Fibroblast of pulmonary artery (primary cell): ENCODE data around the gene ZNF814.
"Not testable (repeated sequence)": the region's sequence is repeated elsewhere in the genome, so short reads cannot be mapped to it uniquely, and the experiment has no call there.

ENCODE experiments used
- DNase-seq: peaks from one replicate; pipeline ENCODE4 v3.0.0-alpha.2; 2010; ENCODE audit warnings: low read depth
- H3K4me3 ChIP-seq: replicated peaks from 2 replicates; pipeline ENCODE4 v1.5.1; 2011; ENCODE audit warnings: low read depth, mild to moderate bottlenecking, control low read depth, low read length, moderate library complexity
- TF ChIP-seq, protein P1 (sequence below): IDR thresholded peaks from 2 replicates; pipeline ENCODE4 v1.5.1; 2011; ENCODE audit warnings: mild to moderate bottlenecking, control low read depth, low read length, inconsistent platforms; ENCODE audit errors: missing control alignments

The ZNF814 gene

DNA sequence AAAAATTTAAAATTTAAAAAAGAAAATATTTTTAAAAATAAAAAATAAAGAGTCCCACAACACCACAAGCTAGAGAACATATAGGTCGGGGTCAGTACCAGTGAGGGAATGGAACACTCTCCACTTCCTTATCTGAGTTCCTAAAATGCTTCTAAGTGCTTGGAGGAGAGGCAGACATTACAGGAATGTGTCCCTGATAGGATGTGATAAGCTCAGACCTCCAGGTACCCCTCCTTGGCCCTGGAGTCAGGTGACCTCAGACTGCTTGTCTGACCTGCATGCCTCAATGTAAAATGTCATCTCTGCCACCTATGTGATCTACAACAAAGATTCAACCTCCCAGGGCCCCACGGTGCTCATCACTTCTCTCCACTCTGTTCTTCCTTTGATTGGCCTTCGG, 2.8 kb downstream of the ZNF814 start:
- H3K4me3 ChIP-seq, result no peak overlapping the region
- no peak for DNase-seq
- TF ChIP-seq, protein P1, sequence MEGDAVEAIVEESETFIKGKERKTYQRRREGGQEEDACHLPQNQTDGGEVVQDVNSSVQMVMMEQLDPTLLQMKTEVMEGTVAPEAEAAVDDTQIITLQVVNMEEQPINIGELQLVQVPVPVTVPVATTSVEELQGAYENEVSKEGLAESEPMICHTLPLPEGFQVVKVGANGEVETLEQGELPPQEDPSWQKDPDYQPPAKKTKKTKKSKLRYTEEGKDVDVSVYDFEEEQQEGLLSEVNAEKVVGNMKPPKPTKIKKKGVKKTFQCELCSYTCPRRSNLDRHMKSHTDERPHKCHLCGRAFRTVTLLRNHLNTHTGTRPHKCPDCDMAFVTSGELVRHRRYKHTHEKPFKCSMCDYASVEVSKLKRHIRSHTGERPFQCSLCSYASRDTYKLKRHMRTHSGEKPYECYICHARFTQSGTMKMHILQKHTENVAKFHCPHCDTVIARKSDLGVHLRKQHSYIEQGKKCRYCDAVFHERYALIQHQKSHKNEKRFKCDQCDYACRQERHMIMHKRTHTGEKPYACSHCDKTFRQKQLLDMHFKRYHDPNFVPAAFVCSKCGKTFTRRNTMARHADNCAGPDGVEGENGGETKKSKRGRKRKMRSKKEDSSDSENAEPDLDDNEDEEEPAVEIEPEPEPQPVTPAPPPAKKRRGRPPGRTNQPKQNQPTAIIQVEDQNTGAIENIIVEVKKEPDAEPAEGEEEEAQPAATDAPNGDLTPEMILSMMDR, result no peak

DNA sequence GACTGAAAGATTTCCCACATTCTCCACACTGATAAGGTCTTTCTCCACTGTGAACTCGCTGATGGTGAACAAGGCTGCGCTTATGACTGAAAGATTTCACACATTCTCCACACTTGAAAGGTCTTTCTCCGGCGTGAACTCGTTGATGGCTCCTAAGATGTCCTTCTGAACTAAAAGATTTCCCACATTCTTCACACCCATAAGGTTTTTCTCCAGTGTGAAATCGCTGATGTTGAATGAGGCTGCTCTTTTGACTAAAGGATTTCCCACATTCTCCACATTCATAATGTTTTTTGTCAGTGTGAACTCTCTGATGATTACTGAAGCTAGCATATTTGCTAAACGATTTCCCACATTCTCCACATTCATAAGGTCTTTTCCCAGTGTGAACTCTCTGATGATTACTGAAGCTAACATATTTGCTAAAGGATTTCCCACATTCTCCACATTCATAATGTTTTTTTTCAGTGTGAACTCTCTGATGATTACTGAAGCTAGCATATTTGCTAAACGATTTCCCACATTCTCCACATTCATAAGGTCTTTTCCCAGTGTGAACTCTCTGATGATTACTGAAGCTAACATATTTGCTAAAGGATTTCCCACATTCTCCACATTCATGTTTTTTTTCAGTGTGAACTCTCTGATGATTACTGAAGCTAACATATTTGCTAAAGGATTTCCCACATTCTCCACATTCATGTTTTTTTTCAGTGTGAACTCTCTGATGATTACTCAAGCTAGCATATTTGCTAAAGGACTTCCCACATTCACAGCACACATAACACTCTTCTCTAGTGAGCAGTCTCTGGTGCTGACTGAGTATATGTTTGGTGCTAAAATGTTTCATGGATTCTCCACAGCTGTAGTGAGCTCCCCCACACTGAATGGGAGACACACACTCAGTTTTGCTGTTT, 14.7 kb downstream of the ZNF814 start:
- H3K4me3 ChIP-seq, DNase-seq: not testable (repeated sequence)

DNA sequence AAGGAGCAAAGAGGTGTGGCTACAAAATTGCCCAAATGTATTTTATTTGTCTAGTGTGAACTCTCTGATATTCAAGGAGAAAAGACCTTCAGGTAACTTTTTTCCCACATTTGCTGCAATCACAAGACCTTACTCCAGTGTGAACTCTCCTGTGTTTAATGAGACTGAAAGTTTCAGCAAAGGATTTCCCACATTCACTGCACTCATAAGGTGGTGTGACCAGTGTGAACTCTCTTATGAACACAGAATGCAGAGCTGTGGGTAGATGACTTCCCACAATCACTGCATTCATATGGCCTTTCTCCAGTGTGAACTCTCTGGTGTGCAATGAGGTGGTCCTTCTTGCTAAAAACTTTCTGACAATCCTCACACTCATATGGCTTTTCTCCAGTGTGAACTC, 16.4 kb downstream of the ZNF814 start:
- TF ChIP-seq, protein P1, result no peak
- DNase-seq, result no peak
- no peak overlapping the region for H3K4me3 ChIP-seq

DNA sequence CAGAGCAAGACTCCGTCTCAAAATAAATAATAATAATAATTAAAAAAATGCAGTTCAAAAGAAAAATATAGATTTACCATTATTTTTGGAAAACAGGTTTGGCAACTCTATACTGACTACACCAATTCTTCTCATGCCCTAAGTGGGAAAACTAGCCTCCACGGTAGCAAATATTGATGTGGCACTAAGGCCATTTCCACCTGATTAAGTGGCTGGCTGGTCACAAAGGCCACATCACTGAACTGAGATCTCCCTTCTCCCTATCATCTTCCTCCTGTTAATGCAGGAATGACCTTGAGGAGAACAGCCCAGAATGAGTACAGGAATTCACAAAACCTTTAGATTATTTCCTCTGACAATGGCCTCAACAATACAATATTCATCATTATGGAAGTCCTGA, 18.6 kb downstream of the ZNF814 start:
- DNase-seq, result no peak
- H3K4me3 ChIP-seq, result no peak overlapping the region
- TF ChIP-seq, protein P1, result no peak

DNA sequence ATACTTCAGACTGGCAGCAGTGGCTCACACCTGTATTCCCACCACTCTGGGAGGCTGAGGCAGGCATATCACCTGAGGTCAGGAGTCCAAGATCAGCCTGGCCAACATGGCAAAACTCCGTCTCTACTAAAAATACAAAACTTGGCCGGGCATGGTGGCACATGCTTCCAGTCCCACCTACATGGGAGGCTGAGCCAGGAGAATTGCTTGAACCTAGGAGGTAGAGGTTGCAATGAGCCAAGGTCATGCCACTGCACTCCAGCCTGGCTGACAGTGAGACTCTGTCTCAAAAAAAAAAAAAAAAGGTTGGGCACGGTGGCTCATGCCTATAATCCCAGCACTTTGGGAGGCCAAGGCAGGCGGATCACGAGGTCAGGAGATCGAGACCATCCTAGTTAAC, 19.2 kb downstream of the ZNF814 start:
- not testable (repeated sequence) for H3K4me3 ChIP-seq, DNase-seq

DNA sequence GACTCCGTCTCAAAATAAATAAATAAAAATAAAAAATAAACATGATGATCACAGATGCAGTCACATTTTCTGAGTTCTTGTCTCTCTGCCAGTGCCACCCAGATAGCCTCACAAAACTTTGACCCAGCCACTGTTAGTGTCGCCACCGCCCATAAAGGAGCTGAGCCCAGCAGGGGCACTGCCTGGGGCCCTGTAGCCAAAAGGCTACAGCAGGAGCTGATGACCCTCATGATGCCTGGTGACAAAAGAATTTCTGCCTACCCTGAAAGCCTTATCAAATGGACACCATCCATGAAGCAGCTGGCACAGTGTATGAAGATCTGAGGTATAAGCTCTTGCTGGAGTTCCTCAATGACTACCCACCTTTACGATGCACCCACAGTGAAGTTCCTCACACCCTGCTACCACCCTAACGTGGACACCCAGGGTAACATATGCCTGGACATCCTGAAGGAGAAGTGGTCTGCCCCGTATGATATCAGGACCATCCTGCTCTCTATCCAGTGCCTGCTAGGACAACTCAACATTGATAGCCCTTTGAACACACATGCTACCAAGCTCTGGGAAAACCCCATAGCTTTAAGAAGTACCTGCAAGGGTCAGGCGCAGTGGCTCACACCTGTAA, 20.9 kb downstream of the ZNF814 start:
- no peak for DNase-seq
- TF ChIP-seq, protein P1, result no peak
- no peak overlapping the region for H3K4me3 ChIP-seq

DNA sequence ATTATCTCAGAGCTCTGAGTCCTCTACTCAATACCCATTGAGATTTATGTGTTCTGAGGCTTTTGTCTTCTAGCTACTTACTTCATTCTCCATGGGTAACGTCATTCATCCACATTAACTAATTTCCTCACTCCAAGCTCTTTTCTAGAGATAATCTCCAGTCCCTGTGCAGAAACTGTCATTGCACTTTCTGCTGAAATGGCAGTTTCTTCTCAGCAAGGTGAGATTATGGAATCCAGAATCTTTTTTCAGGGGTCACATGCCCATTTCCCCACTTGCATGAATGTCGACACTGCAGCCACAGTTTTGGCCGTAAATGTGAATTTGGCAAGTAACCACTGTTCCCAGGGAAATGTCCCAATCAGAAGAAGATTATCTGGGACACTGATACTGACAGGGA, 26.5 kb downstream of the ZNF814 start:
- not testable (repeated sequence) for H3K4me3 ChIP-seq, DNase-seq

DNA sequence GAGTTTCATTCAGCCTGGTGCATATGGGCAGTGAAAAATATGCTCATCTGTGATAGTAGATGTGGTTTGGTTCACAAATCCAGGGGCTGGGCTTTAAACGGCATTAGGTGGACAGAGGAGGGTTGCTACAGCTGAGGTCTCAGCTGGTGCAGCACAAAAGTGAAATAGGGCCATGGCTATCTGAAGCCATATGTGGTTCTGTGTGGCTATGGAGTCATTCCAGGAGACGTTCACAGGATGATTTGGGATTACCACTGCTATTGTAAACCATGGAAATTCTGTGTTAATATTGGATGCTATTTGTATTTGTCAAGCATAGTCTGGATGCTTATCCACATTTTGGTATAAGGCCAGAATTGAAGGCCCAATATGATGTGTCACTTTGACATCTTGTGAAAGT, 34.7 kb downstream of the ZNF814 start:
- not testable (repeated sequence) for H3K4me3 ChIP-seq, DNase-seq

DNA sequence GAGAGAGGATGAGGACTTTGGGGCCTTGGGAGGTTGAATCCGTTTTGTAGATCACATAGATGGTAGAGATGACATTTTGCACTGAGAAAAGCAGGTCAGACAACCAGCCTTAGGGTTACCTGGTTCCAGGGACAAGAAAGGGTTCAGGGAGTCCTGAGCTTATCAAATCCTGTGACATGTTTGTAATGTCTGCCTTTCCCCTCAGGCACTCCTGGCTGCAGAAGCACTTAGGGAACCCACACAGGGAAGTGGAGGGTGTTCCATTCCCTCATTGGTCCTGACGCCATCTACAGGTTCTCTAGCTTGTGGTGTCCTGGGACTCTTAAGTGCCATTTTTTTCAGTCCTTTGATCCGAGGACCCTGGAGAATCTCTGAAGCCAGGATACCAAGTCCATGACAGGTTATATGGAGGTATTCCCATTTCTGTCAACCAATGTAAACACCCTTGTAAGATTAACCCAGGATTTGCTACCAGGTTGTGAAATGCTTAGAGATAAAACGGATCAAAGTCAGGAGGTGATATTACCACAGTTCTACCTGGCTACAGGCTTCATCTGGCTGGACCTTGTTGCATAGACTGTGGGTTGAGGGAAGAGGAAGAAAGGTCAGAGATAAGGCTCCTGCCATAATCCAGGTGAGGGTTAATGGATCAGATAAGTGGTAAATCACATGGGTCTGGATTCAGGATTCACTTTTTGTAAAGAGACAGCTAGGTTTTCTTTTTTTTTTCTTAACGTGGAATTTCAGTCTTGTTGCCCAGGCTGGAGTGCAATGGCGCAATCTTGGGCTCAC, 36.8 kb downstream of the ZNF814 start:
- DNase-seq, result not testable (repeated sequence)

More for the DNA sequence above, 36.8 kb downstream of the ZNF814 start:
- not testable (repeated sequence) for H3K4me3 ChIP-seq
